GM18498 (cell line): Measurements from ENCODE around the gene ITIH3.

Experiments
- ATAC-seq: cut with Tn5 transposase; IDR thresholded peaks from one replicate; pipeline ENCODE4 v1.9.1; 2021; ENCODE audit warnings: mild to moderate bottlenecking, moderate library complexity; ENCODE audit not compliant: unreplicated experiment

Gene ITIH3

GRCh38 chr3:52822363-52822762 is 27.8 kb downstream of the ITIH3 start:
- no peak for ATAC-seq

GRCh38 chr3:52824037-52824436 is 29.4 kb downstream of the ITIH3 start:
- no peak for ATAC-seq

DNA sequence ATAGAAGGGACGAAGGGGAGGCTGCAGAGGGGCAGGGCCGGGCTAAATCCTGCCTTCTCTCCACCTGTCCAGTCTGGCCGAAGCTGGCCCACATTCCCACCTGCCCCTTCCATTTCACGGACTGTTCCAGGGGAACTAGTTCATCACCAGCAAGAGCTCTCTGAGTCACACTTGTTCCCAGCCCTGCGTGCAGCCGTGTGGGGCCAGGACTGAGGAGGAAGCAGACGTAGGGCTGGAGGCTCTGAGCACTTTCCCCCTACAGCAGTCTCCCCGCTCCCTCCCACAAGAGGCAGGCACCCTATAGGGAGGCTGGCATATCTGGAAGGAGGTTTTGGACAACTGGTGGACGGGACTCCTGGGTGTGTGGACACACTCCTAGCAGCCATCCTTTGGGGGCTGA is 32.8 kb downstream of the ITIH3 start:
- ATAC-seq: no peak

- ATAC-seq: no peak
These were observed 33.3 kb downstream of the ITIH3 start for GRCh38 chr3:52827866-52828376.

GRCh38 chr3:52829482-52829881 is 34.9 kb downstream of the ITIH3 start:
- ATAC-seq: no peak

- ATAC-seq: no peak
These were observed 35.4 kb downstream of the ITIH3 start for GRCh38 chr3:52829906-52830463.

DNA sequence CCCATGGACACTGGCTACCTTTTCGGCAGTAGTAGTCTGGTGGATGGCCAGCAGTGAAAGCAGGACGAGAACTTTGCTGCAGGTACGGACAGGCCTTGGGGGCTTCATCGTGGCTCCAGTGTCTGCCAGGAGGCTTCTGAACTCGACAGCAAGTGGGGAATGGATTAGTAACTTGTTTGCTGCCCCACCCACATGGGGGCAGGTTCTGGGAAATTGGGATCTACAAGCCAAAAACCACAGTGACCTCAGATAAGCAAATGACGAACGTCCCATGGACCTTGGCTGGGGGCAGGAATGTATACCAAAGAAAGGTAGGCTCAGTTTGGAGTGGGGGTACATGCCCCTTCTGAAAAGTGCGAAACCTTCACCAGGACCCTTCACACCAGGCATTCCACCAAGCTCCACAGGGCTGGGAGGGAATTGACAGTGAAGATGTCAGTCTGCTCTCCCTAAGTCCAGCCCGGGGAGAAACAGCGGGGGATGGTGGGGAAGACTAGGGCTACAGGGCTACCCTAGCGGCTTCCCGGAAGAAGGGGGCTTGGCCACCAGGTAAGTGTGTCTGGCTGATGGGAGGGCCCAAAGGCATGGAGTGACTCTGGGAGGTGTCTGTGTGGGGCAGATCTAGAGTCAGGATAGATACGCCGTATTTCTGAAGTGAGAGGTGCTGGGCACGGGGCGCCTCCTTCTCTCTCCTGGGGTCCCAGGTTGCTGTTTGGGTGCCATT is 36.1 kb downstream of the ITIH3 start, which contains the start of gene ITIH4:
ITIH4 (minus strand) TSS at position 138 of the 724 bp plus-strand sequence; CDS start at position 108, 30 bp downstream.
- no peak for ATAC-seq

GRCh38 chr3:52831500-52832301 is 37.1 kb downstream of the ITIH3 start:
- no peak for ATAC-seq

GRCh38 chr3:52833202-52833601 is 38.6 kb downstream of the ITIH3 start:
- ATAC-seq: no peak

DNA sequence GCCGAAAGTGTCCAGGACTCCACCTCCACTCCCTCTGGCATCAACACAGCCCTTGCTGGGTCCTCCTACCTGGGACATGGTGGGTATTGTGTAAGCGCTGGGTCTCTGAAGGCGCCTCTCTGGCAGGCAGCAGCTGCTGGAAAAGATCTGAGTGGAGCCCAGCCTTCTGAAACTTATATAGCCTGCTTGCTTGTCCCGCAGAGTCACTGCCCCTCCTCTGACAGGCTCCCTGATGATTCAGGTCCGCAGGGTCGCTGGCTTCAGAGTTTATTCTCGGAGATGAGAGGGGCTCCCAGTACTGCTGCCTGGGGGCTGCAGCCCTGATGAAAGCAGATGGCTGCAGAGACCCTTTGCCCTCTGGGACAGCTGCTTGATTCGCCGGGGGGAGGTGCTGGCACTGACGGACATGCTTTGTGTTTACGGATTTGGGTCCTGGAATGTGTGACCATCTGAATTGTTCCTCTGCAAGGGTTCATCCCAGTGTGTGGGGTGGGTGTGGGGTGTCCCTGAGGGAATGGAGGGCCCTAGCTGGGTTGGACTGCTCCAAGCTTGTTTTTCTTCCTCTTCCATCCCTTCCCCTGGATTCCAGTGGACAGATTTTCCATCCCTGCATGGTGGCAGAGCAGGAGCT is 40.4 kb downstream of the ITIH3 start, which contains the start of gene MUSTN1:
MUSTN1 (minus strand) TSS at position 149 of the 631 bp plus-strand sequence; CDS start at position 78, 71 bp downstream.
- ATAC-seq: no peak

DNA sequence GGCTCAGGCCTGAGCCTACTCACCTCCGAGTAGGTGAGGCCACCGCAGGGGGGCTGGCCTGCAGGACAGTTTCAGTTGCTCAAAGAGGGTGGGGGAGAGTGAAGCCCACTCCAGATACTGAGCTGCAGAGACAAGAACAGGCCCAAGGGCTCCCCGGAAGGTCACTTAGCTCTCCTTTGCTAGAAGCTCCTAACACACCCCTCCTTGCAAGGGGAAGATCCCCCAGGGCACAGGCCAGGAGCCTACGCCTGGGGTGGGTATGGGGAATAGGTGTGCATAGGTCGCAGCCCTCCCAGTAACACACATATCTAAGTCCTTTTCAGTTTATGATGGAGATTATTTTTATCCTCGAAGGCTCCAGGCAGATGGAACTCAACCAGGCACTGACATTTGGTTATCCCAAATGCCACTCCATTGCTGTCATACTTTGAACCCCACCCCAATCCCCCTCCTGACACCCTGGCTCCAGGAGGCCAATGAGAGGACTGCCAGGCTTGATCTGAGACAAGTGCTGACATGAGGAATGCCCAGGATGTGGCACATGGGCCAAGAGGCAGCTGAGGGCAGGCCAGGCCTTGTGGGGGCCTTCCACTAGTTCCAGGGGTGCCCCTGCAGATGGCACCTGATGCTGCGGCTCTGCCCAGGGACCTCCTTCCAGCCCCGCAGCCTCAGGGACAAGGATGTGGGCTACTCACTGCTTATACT is 41.3 kb downstream of the ITIH3 start:
- no peak for ATAC-seq

DNA sequence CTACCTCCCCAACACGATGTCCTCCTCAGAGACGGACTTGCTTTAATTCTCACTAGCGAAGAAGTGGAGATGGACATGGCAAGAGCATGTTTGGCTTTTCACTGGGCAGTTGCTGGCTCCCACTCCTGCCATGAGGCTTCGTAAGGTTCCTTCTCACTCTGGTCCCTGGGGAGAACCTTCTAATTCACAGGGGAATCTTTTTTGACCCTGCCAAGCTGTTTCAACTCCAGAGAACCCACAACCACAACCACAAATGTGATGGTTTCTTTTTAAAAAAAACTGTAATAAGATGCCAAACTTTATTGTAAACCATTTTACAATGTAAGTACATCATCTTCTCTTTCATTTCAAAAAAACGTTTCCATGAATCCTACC is 41.9 kb downstream of the ITIH3 start:
- ATAC-seq: no peak

DNA sequence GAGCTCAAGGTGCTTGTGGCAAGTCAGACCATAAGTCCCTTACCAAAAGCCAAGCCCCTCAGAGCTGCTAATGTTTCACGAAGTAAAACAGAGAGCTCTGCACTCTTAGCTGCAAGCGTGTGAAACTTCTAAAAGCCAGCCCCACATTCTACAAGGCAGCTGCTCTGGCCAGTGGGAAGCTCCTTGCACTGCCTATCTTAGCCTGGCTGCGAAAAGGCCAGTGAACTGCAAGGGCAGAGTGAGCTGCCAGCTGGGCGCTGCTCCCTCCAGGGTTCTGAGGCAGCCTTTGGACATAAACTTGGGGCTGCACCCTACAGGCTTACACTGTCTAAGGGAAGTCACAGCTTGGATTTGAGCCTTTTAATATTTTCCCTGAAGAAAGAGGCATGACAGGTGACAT is 42.4 kb downstream of the ITIH3 start:
- no peak for ATAC-seq

GRCh38 chr3:52838561-52839267 is 44.1 kb downstream of the ITIH3 start:
- ATAC-seq: no peak

DNA sequence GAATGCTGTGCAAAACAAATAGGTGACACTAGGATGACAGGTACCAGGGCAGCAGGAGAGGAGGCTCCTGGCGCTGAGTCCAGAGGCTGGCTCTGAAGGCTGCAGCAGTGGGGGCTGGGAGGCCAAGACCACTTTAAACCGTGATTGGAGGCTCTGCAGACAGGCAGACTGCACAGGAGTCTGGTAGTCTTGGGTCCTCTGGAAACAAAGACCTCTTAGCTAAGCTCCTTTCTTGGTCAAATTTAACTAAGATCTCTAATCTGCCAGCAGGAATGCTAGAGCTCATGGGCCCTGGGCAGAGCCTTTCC is 44.6 kb downstream of the ITIH3 start:
- ATAC-seq: no peak

DNA sequence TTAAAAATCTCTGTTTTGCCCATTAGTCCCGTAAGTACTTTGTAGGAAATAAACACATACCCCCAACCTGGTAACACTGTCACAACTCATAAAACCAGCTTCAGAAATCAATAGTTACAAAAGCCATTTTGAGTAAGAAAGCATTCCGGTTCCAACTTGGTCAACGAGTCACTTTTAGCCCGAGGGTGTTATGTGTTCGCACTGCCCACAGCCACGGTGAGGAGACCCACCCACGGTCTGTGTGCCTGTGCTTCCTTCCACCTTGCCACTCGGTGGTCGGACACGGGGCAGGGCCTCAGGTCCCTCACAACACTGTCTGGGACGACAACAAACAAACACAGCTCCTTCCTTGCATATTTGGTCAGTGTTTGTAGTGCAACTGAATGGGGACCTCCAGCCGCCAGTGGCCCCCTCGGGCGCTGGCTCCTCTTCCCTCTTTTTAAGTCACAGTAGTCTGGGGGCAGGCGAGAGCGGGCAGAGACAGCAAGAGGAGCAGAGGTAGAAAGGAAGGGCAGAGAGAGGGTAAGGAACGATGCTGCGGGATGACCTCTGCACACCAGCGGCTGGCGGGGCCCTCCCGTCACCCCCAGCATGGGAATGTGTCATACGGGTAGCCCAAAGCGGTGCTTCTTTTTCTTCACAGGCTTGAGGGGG is 45.4 kb downstream of the ITIH3 start:
- ATAC-seq: no peak

- ATAC-seq: no peak
These were observed 46.8 kb downstream of the ITIH3 start for GRCh38 chr3:52841211-52841980.

DNA sequence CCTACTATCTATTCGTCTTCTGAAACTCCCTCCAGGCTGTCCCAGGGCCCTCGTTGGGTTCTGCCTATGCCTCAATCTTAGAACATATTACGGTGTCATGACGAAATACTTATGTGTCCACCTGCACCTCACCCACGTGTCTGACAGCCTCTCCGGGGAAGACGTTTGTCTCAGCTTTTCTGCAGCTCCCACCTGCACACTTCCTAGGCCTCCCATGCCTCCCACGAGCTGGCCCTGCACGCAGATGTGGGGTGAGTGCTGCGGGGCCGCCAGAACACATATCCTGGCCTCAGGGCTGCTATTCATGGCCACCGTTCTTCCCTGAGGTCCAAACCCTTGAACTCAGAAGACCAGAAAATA is 47.4 kb downstream of the ITIH3 start:
- no peak for ATAC-seq

GRCh38 chr3:52842424-52842823 is 47.8 kb downstream of the ITIH3 start:
- no peak for ATAC-seq
